ENCODE data around the gene UGT1A5.
"Not testable (repeated sequence)": the region's sequence is repeated elsewhere in the genome, so short reads cannot be mapped to it uniquely, and the experiment has no call there.

UGT1A5 gene

GRCh38 chr2:233746475-233747282 lies 34.0 kb downstream of the UGT1A5 start:
- Mint-ChIP-seq H3K27ac (no peak overlapping the region), H3K4me1 (no peaks in the 10 kb centered on the region), H3K9me3 (peaks cover 26% of the 10 kb centered on the region), H3K36me3 (ENCODE audit: low read depth) (no peaks in the 10 kb centered on the region), H3K4me3 (no peak overlapping the region), H3K27me3 (ENCODE audit: low read depth) (peaks cover 9% of the 10 kb centered on the region)
- no peak for TF ChIP-seq CTCF (IDR thresholded peaks at IDR 0.05; ENCODE audit: unreplicated experiment in 3 of 3)

- Mint-ChIP-seq H3K27ac (no peak overlapping the region), H3K36me3 (ENCODE audit: low read depth) (no peaks in the 10 kb centered on the region), H3K4me1 (no peaks in the 10 kb centered on the region), H3K9me3 (peaks cover 31% of the 10 kb centered on the region), H3K4me3 (no peak overlapping the region), H3K27me3 (ENCODE audit: low read depth) (peaks cover 9% of the 10 kb centered on the region)
- TF ChIP-seq CTCF (IDR thresholded peaks at IDR 0.05; ENCODE audit: unreplicated experiment in 3 of 3): no peak
These were observed 34.5 kb downstream of the UGT1A5 start for GRCh38 chr2:233747283-233747544.

DNA sequence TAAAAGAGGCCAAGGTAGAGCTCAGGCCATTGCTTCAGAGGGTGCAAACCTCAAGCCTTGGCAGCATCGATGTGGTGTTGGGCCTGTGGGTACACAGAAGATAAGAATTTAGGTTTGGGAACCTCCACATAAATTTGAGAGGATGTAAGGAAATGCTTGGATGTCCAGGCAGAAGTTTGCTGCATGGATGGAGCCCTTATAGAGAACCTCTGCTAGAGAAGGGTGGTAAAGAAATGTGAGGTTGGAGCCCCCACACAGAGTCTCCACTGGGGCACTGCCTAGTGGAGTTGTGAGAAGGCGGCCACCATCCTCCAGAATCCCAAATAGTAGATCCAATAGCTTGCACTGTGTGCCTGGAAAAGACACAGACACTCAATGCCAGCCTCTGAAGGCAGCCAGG lies 38.0 kb downstream of the UGT1A5 start:
- H3K27ac Mint-ChIP-seq; H3K4me1 Mint-ChIP-seq; H3K27me3 Mint-ChIP-seq (ENCODE audit: low read depth); H3K4me3 Mint-ChIP-seq; H3K36me3 Mint-ChIP-seq (ENCODE audit: low read depth): not testable (repeated sequence)
- peaks cover 37% of the 10 kb centered on the region for H3K9me3 Mint-ChIP-seq

GRCh38 chr2:233751212-233752009 lies 38.7 kb downstream of the UGT1A5 start:
- not testable (repeated sequence) for H3K36me3 Mint-ChIP-seq (ENCODE audit: low read depth); H3K4me3 Mint-ChIP-seq; H3K27me3 Mint-ChIP-seq (ENCODE audit: low read depth); H3K27ac Mint-ChIP-seq; H3K4me1 Mint-ChIP-seq
- H3K9me3 Mint-ChIP-seq: peaks cover 37% of the 10 kb centered on the region

GRCh38 chr2:233754872-233755611 lies 42.3 kb downstream of the UGT1A5 start:
- no peak for TF ChIP-seq CTCF (IDR thresholded peaks at IDR 0.05; ENCODE audit: unreplicated experiment in 3 of 3)
- Mint-ChIP-seq H3K27ac (no peak overlapping the region), H3K27me3 (ENCODE audit: low read depth) (peaks cover 4% of the 10 kb centered on the region), H3K36me3 (ENCODE audit: low read depth) (no peaks in the 10 kb centered on the region), H3K4me3 (no peak overlapping the region), H3K4me1 (no peaks in the 10 kb centered on the region), H3K9me3 (peaks cover 16% of the 10 kb centered on the region)

DNA sequence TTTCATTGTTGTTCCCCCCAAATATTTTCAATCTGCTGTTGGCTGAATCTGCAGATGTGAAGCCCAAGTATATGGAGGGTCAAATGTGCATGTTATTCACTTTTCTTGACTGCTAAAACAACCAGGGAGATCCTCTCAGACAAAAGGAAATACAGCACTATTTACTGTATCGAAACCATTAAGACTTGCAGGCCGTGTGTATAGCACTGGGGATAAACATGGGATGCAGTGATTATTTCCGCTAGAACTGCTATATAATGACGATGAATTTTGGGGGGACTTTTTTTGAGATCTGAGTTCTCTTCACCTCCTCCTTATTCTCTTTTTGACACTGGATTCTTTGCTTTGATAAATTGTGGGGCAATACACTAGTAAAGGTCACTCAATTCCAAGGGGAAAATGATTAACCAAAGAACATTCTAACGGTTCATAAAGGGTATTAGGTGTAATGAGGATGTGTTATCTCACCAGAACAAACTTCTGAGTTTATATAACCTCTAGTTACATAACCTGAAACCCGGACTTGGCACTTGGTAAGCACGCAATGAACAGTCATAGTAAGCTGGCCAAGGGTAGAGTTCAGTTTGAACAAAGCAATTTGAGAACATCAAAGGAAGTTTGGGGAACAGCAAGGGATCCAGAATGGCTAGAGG lies 43.8 kb downstream of the UGT1A5 start:
- Mint-ChIP-seq H3K36me3 (ENCODE audit: low read depth) (no peaks in the 10 kb centered on the region), H3K4me1 (no peaks in the 10 kb centered on the region), H3K9me3 (peaks cover 12% of the 10 kb centered on the region), H3K27ac (no peak overlapping the region), H3K4me3 (no peak overlapping the region), H3K27me3 (ENCODE audit: low read depth) (peaks cover 9% of the 10 kb centered on the region)
- no peak for TF ChIP-seq CTCF (IDR thresholded peaks at IDR 0.05; ENCODE audit: unreplicated experiment in 3 of 3)
